HUES48 (cell line): Measurements from ENCODE around the gene ANKRD16.
A peak's percentile ranks its signal among the peaks of the same experiment; 100 is the strongest.

Experiments used
- H3K27ac ChIP-seq: one replicate; pipeline ENCODE4 v1.7.0; 2013; ENCODE audit warnings: low read depth, low read length, inconsistent platforms
- H3K27me3 ChIP-seq: 2 replicates; pipeline ENCODE4 v1.6.1; 2013; ENCODE audit warnings: mild to moderate bottlenecking, low read length; ENCODE audit not compliant: control insufficient read depth, insufficient read depth
- H3K36me3 ChIP-seq: 2 replicates; pipeline ENCODE4 v1.6.1; 2013; ENCODE audit warnings: low read length; ENCODE audit not compliant: control insufficient read depth, insufficient read depth
- H3K4me1 ChIP-seq: 2 replicates; pipeline ENCODE4 v1.6.1; 2013; ENCODE audit warnings: mild to moderate bottlenecking, low read length; ENCODE audit not compliant: control insufficient read depth, insufficient read depth
- H3K4me3 ChIP-seq: 2 replicates; pipeline ENCODE4 v1.5.1; 2013; ENCODE audit warnings: mild to moderate bottlenecking, low read depth, low read length
- H3K9ac ChIP-seq: 2 replicates; pipeline ENCODE4 v1.6.1; 2013; ENCODE audit warnings: mild to moderate bottlenecking, low read depth, low read length, moderate library complexity
- H3K9me3 ChIP-seq: 2 replicates; pipeline ENCODE4 v1.6.1; 2013; ENCODE audit warnings: low read length; ENCODE audit not compliant: control insufficient read depth, insufficient read depth

ANKRD16 gene

DNA sequence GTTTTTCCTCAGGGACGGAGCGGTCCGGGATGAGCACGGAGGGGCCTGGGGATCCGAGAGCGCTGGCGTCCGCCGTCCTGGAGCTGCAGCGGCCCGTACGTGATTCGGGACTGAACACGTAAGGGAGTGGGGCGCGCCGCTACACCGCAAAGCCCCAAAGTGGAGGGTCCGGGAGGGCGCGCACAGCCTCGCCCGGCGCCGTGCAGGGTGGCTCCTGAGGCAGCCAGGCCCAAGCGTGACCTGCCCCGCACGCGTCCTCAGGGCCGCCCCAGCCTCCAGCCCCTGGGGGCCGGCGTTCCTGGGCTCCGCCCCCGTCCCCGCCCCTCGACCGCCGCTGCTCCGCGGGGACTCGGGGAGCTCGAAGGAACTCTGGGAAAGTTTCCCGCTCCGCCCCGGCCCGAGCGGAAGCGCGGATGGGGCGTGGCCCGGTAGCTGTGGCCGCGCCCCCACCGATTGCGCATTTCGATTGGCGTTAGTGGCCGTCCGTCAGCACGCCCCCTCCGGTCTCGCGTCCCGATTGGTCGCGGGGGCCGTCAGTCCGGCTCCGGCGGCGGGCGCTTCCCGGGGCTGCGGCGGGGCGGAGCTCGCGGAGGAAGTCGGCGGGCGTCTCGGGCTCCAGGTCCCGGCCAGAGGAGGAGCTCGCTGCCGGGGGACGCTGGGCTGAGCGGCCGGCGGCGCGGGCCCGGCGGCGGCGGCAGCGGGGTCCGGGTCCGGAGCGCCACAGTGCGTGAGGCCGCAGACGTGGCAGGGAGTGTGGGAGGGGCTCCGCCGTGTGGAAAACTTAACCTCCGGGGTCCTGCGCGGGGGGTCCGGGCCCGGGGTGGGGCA is at the start of gene ANKRD16, which contains the start of gene FBH1:
Gene ANKRD16 (minus strand): TSS at position 270 of the 828 bp plus-strand sequence. CDS start 539 bp downstream, outside the sequence.
Gene FBH1 (plus strand): TSS at position 620 of the 828 bp plus-strand sequence. CDS start 103 bp downstream, at position 723.
- Histone ChIP-seq H3K27ac (peak within 1 kb of the TSS; percentile 66), H3K4me1 (peaks cover 10% of the 10 kb centered on the region), H3K9ac (peak within 1 kb of the TSS; percentile 78), H3K27me3 (no peaks in the 10 kb centered on the region), H3K4me3 (peak within 1 kb of the TSS; percentile 87), H3K36me3 (peaks cover 47% of the 10 kb centered on the region), H3K9me3 (no peaks in the 10 kb centered on the region)

DNA sequence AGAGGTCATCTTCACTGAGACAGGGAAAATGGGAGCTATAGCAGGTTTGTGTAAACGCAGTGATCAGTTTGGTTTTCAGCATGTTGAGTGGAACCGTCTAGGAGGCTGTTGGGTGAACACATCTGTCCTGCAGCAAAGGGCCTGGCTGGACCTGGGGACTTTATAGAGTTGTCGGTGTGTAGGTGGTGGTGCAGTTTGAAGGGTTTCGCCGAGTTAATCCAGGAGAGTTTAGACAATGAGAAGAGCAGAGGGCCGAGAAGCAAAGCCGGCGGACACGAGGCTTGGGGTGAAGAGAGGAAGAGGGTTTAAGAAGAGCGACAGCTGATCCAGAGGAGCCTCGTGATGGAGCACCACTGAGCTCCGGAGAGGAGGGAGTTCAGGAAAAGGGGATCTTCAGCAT is 48.6 kb upstream of the ANKRD16 start:
- Histone ChIP-seq H3K4me1 (0 out of 2 replicates have a peak, but pooled peaks cover under 1% of the 10 kb centered on the region), H3K36me3 (peaks cover 48% of the 10 kb centered on the region), H3K27ac (no peak overlapping the region), H3K9ac (no peak overlapping the region), H3K27me3 (no peaks in the 10 kb centered on the region), H3K4me3 (no peak overlapping the region), H3K9me3 (no peaks in the 10 kb centered on the region)

DNA sequence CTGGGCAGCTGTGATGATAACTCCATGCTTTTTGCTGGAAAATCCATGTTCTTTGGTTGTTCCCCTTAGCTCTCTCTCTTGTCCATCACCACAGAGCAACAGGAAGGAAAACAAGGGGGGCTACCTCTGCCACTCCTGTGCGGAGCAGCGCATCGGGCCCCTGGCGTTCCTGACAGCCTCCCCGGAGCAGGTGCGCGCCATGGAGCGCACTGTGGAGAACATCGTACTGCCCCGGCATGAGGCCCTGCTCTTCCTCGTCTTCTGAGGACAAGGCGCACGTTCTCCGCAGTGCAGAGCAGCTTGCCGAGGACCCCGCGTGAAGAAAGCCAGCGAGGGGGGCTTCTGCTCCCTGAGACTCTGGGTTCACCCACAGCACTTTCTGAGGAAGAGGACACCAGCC is 47.3 kb upstream of the ANKRD16 start:
- Histone ChIP-seq H3K9me3 (no peaks in the 10 kb centered on the region), H3K36me3 (peaks cover 55% of the 10 kb centered on the region)

DNA sequence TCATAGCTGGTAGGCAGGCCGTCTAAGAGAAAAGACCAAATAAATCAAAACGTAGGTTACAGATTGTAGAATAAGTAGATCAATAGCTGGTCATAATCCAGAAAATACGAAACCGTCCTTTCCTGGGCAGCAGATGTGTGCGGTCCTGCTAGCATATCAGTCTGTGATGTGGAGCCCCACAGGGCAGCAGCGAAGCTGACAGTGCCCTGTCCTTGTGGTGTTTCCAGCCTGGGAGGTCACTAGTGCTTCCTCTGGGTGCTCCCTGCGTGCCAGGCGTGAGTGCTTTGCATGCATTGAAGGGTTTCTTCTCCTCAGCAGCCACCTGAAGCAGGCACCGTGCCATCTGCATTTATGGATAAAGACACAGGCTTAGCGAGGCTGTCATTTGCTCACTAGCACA is 45.9 kb upstream of the ANKRD16 start:
- H3K4me3 ChIP-seq: no peak overlapping the region
- H3K9me3 ChIP-seq: no peaks in the 10 kb centered on the region
- H3K36me3 ChIP-seq: peaks cover 69% of the 10 kb centered on the region
- no peak overlapping the region for H3K9ac ChIP-seq
- no peak overlapping the region for H3K27ac ChIP-seq
- H3K4me1 ChIP-seq: no peaks in the 10 kb centered on the region
- no peaks in the 10 kb centered on the region for H3K27me3 ChIP-seq

More for the DNA sequence above, 47.3 kb upstream of the ANKRD16 start:
- Histone ChIP-seq H3K27me3 (no peaks in the 10 kb centered on the region), H3K4me1 (no peaks in the 10 kb centered on the region), H3K4me3 (no peak overlapping the region), H3K27ac (no peak overlapping the region), H3K9ac (no peak overlapping the region)

DNA sequence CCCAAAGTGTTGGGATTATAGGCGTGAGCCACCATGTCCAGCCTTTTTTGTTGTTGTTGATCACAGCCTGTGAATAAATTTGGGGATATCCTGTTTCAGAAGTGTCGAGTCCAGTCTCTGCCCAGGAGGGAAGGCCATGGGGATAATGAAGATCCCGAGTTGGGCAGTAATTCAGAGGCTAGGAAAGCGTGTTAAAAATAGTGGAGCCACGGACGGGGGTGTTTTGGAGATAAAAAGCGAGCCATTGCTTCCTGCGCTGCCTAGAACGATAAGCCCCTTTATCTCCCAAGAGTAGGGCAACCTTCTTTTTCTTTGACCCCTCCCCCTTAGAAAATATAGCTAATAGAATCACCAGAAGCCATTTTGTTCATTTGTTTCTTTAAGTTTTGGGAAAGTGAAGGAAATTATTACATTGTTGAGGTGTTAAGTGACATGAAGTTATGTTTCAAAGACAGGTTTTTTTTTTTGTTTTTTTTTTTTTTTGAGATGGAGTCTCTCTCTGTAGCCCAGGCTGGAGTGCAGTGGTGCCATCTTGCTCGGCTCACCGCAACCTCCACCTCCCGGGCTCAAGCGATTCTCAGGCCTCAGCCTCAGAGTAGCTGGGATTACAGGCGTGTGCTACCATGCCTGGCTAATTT is 44.3 kb upstream of the ANKRD16 start:
- Histone ChIP-seq H3K9ac (no peak overlapping the region), H3K27ac (no peak overlapping the region), H3K36me3 (peaks cover 85% of the 10 kb centered on the region), H3K4me3 (no peak overlapping the region), H3K27me3 (no peaks in the 10 kb centered on the region), H3K4me1 (no peaks in the 10 kb centered on the region), H3K9me3 (no peaks in the 10 kb centered on the region)

DNA sequence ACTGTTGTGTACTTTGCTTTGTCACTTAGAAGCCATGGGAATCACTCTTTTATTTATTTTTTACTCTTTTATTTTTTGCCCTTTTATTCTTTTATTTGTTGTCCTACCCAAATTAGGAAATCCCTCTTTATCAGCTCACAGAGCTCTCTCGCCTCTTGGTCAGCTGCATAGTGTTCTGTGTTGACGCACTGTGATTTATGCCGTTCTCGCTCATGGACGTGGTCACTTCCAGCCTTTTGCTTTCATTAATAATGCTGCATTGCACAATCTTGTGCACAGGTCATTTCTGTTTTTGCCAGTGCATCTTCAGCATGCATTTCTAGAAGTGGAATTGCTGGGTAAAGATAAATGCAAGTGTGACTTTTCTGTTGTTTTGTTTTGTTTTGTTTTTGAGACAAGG is 42.7 kb upstream of the ANKRD16 start:
- H3K27ac ChIP-seq: no peak overlapping the region
- H3K4me1 ChIP-seq: no peaks in the 10 kb centered on the region
- H3K4me3 ChIP-seq: no peak overlapping the region
- no peak overlapping the region for H3K9ac ChIP-seq
- H3K27me3 ChIP-seq: no peaks in the 10 kb centered on the region
- no peaks in the 10 kb centered on the region for H3K9me3 ChIP-seq
- H3K36me3 ChIP-seq: peaks cover 84% of the 10 kb centered on the region

DNA sequence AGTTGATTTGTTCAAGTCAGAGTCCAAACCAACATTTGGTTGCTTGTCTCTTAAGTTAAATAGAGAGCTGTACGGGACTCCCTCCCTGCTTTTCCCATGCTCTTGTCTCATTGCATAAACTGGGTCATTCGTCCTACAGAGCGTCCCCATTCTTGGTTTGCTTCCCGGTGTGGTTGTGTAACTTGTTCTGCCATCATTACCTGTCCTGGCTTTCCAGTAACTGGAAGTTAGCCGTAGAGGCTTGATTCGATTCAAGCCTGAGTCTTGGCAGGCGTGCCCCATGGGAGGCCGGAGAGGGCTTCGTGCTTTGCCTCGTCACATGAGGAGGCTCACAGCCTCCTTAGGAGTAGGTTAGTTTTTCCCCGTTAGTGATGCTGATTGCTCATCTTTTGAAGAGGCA is 40.6 kb upstream of the ANKRD16 start:
- H3K9ac ChIP-seq: no peak overlapping the region
- no peaks in the 10 kb centered on the region for H3K27me3 ChIP-seq
- H3K36me3 ChIP-seq: peaks cover 83% of the 10 kb centered on the region
- H3K4me1 ChIP-seq: no peaks in the 10 kb centered on the region
- no peak overlapping the region for H3K4me3 ChIP-seq
- H3K27ac ChIP-seq: no peak overlapping the region
- no peaks in the 10 kb centered on the region for H3K9me3 ChIP-seq

DNA sequence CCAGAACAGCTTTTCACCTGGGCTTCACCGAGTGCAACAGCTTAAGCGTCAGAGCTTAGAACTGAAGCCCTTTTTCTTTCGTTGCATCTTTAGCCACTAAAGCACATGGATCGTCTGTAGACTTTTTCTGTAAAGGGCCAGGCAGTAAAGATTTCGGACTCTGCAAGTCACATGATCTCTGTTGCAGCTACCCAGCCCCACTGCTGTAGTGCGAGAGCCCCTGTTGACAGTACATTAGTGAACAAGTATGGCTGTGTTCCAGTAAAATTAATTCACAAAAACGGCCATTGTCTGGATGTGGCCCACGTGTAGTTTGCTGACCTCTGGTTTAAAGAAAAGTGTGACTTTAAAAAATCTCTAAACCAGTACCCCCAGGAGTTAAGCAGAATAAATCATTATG is 39.7 kb upstream of the ANKRD16 start:
- Histone ChIP-seq H3K9ac (no peak overlapping the region), H3K27ac (no peak overlapping the region), H3K4me1 (no peaks in the 10 kb centered on the region), H3K9me3 (no peaks in the 10 kb centered on the region), H3K36me3 (peaks cover 83% of the 10 kb centered on the region), H3K4me3 (no peak overlapping the region), H3K27me3 (no peaks in the 10 kb centered on the region)

DNA sequence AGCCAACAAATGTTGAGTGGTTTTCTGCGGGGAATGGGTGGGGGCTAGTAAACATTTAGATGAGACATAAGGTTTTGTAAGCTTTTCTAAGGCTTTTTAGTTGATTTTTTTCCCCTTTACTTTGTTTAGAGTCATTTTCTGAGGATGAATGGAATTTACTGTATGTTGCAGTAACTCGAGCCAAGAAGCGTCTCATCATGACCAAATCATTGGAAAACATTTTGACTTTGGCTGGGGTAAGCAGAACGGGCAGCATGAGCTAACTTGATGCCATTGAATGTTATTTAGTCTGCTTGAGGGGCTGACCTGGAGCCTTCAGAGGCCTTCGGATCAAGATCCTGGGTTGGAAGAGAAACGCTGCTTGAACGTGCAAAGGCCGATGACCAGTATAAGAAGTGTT is 37.6 kb upstream of the ANKRD16 start:
- Histone ChIP-seq H3K4me3 (no peak overlapping the region), H3K27ac (no peak overlapping the region), H3K9ac (no peak overlapping the region), H3K9me3 (no peaks in the 10 kb centered on the region), H3K27me3 (no peaks in the 10 kb centered on the region), H3K4me1 (no peaks in the 10 kb centered on the region), H3K36me3 (peaks cover 96% of the 10 kb centered on the region)

DNA sequence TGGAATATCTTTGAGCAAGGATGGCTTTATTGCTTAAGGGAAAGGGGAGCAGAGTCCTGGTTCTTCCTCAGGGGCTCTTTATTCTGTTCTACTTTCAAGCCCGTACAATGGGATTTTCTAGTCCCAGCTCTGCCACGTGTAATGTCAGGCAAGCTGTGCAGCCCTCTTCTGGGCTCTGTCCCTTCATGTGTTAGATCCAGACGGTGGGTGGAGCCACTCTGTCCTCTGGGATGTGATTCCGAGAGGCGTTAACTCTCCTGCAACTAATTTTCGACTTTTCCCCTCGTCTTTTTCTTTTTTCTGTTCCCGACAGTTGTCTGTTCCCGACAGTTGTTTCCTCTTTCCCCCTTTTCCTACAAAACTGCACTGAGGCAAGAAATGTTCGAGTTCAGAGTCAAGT is 35.2 kb upstream of the ANKRD16 start:
- H3K9ac ChIP-seq: no peak overlapping the region
- H3K27me3 ChIP-seq: no peaks in the 10 kb centered on the region
- peaks cover 96% of the 10 kb centered on the region for H3K36me3 ChIP-seq
- no peak overlapping the region for H3K27ac ChIP-seq
- no peak overlapping the region for H3K4me3 ChIP-seq
- no peaks in the 10 kb centered on the region for H3K9me3 ChIP-seq
- no peaks in the 10 kb centered on the region for H3K4me1 ChIP-seq

DNA sequence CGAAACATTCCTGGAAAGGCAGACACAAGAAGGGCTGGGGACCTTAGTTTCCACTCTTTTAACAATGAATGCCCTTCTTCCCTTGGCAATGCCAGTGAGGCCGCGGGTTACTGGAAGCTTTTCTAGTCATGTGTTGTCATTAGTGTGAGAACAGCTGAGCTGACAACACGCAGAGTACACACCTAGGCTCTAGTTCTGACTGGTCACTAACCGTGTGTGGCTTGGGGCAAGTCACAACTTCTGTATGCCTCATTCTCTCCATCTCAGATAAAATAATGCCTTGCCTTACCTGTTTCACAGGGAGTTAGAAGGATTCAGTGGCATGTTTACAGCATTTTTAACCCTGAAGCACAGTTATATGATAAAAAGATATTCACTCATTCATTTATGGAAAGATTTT is 32.1 kb upstream of the ANKRD16 start:
- Histone ChIP-seq H3K36me3 (peaks cover 96% of the 10 kb centered on the region), H3K27ac (no peak overlapping the region), H3K9me3 (no peaks in the 10 kb centered on the region), H3K4me1 (no peaks in the 10 kb centered on the region), H3K27me3 (no peaks in the 10 kb centered on the region), H3K9ac (no peak overlapping the region), H3K4me3 (no peak overlapping the region)
